Esophagus muscularis mucosa (tissue), 4 donors: Measurements from ENCODE around the gene SKAP2.

Experiments
- EP300 ChIP-seq: sonication (generic); formaldehyde crosslinking; IDR thresholded peaks from one replicate; pipeline ENCODE4 v1.6.1; 2017; ENCODE audit warnings: antibody characterized with exemption
- POLR2A ChIP-seq: fragments of 450-650 bp; IDR thresholded peaks from one replicate; pipeline ENCODE4 v1.6.1; 2017; ENCODE audit warnings: antibody characterized with exemption, moderate library complexity, mild to moderate bottlenecking, low read depth
- POLR2AphosphoS5 ChIP-seq, 2 donors: sonication (generic); formaldehyde crosslinking; IDR thresholded peaks; one replicate each; pipeline ENCODE4 v1.6.1; 2017; ENCODE audit warnings: antibody characterized with exemption in 2 of 2
- TF ChIP-seq, protein P1 (sequence below), 3 experiments: fragments of 200-600 bp in 2 of 3; fragments of 450-650 bp in 1 of 3; sonication (generic) in 2 of 3; IDR thresholded peaks; one replicate each; pipeline ENCODE4 v1.5.1; 2017 to 2019; ENCODE audit warnings: antibody characterized with exemption in 3 of 3, mild to moderate bottlenecking in 2 of 3, moderate library complexity in 1 of 3

DNA sequence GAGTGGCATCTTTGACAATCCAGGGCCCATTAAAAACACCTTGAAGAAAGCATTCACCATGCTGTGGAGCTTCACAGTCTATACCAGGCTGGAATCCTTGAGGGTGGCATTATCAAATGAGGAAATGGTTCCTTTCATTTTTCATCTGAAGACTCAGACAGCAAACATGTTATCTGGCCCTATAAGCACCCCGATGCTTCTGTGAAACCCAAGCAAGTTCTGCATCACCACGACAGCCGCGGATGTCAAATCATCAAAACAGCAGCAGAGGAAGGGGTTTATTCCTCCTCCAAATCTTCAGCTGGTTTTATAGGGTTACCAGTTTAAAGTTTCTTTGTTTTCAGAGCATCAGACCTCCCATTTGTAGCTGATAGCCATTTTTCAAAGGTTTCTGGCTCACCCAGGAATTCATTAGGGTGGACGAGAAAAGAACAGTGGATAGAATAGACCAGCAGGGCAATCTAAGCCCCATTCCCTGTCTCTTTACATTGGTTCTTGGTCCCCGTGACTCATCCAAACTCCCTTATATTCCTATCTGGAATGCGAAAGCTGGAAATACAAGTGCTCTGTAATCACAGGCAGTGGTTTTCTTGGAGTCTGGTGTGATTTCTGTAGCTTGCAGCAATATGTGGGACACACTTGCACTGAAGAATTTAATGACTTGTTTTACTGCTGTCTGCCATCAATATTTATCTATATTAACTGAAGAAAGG, 217.9 kb downstream of the SKAP2 start:
- TF ChIP-seq, protein P1, sequence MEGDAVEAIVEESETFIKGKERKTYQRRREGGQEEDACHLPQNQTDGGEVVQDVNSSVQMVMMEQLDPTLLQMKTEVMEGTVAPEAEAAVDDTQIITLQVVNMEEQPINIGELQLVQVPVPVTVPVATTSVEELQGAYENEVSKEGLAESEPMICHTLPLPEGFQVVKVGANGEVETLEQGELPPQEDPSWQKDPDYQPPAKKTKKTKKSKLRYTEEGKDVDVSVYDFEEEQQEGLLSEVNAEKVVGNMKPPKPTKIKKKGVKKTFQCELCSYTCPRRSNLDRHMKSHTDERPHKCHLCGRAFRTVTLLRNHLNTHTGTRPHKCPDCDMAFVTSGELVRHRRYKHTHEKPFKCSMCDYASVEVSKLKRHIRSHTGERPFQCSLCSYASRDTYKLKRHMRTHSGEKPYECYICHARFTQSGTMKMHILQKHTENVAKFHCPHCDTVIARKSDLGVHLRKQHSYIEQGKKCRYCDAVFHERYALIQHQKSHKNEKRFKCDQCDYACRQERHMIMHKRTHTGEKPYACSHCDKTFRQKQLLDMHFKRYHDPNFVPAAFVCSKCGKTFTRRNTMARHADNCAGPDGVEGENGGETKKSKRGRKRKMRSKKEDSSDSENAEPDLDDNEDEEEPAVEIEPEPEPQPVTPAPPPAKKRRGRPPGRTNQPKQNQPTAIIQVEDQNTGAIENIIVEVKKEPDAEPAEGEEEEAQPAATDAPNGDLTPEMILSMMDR (IDR thresholded peaks at IDR 0.05), result no peak
- TF ChIP-seq POLR2AphosphoS5 (IDR thresholded peaks at IDR 0.05) (no peak), POLR2A (no peak), EP300 (no peak)
